Esophagus (tissue), 2 donors: Measurements from ENCODE around the gene SORCS2. TPM values are rescaled to one million over a fixed set of nuclear protein-coding genes. Genes with fewer than 3 reads are reported as not detected.
"Not testable (repeated sequence)": the region's sequence is repeated elsewhere in the genome, so short reads cannot be mapped to it uniquely, and the experiment has no call there.

Experiments
- H3K27ac ChIP-seq, 2 donors: one replicate each; pipeline ENCODE4 v1.5.1; 2013; ENCODE audit warnings: low read depth in 2 of 2, mild to moderate bottlenecking in 2 of 2, inconsistent platforms in 1 of 2, low read length in 1 of 2, moderate library complexity in 1 of 2
- H3K27me3 ChIP-seq, 2 donors: one replicate each; pipeline ENCODE4 v1.6.1; 2013; ENCODE audit warnings: low read length in 2 of 2, control low read depth in 1 of 2, mild to moderate bottlenecking in 1 of 2; ENCODE audit not compliant: insufficient read depth in 2 of 2, control insufficient read depth in 1 of 2
- H3K36me3 ChIP-seq, 2 donors: one replicate each; pipeline ENCODE4 v1.6.1; 2013; ENCODE audit warnings: low read length in 1 of 2; ENCODE audit not compliant: control insufficient read depth in 2 of 2, insufficient read depth in 2 of 2
- H3K4me1 ChIP-seq, 2 donors: one replicate each; pipeline ENCODE4 v1.6.1; 2013; ENCODE audit warnings: low read length in 1 of 2; ENCODE audit not compliant: control insufficient read depth in 2 of 2, insufficient read depth in 2 of 2
- H3K4me3 ChIP-seq, 2 donors: one replicate each; pipeline ENCODE4 v1.5.1; 2013; ENCODE audit warnings: low read length in 2 of 2, mild to moderate bottlenecking in 2 of 2, low read depth in 1 of 2, moderate library complexity in 1 of 2
- H3K9me3 ChIP-seq, 2 donors: one replicate each; pipeline ENCODE4 v1.6.1; 2013; ENCODE audit warnings: mild to moderate bottlenecking in 2 of 2, low read depth in 1 of 2, low read length in 1 of 2, moderate library complexity in 1 of 2; ENCODE audit not compliant: control insufficient read depth in 2 of 2, insufficient read depth in 1 of 2
- WGBS, 2 donors: extraction: QIAGEN DNeasy Blood & Tissue Kit; methylation state at CpG; one replicate each; pipeline ENCODE4 v1.1.7; 2013; 5-methylcytosine and 5-hydroxymethylcytosine counted together
- polyA plus RNA-seq, 2 donors: library from polyadenylated mRNA; stranded (reverse); fragments of 200-250 nt; gene quantifications; one replicate each; pipeline ENCODE4 v1.2.3, GENCODE V29; 2013
- donor health status: healthy with polysubstance abuse.
- donor health status: Bipolar disorder and iron deficiency.

SORCS2 gene
- polyA plus RNA-seq, 2 donors = 1.1 to 1.2 TPM

DNA sequence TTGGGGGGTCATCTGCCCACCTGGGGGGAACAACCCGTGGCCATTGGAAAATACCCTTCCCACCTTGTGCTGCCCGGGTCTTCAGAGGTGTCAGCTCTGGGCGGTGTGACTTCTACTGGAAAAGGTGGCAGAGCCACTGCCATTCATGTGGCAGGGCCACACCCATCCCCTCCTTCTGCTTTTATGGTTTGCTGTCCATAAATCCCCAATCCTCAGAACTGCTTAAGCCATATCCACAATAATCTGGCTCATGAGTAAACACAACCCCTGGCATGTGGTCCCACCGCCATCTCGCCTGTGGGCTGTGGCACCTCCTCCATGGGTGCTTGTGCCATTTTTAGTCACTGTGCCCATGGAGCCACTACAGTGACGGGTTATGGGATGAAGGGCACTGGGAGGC is 20.6 kb downstream of the SORCS2 start:
- H3K4me1 ChIP-seq = peaks cover 13 to 22% of the 10 kb centered on the region in 2 donors
- H3K36me3 ChIP-seq = no peaks in the 10 kb centered on the region
- no peaks in the 10 kb centered on the region for H3K27me3 ChIP-seq
- WGBS, 2 donors = 64 to 85% methylated on average over 6 of the region's 6 CpGs
- H3K27ac ChIP-seq = peak overlapping the region in 1 of 2 donors; percentile 76
- H3K9me3 ChIP-seq = peaks cover 0 to 4% of the 10 kb centered on the region in 2 donors
- no peak overlapping the region for H3K4me3 ChIP-seq

DNA sequence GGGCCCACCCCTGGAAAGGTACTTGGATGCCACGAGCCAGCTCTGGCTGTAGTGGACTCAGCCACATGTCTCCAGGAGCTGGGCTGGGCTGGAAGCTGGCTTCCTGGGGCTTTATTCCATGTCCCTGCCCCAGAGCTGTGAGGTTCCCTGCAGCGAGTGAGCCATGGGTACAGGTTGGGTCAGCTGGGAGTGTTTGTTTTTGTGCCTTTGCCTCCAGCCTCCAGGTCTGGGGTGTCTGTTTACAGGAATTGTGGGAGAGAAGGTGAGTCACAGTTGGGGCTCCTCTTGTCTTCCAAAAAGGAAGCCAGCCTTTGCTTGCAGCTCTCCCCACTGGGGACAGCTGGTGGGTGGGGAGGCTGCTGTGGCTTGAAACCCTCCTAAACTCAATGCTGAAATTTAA is 21.5 kb downstream of the SORCS2 start:
- peaks cover 13 to 20% of the 10 kb centered on the region in 2 donors for H3K4me1 ChIP-seq
- H3K36me3 ChIP-seq = no peaks in the 10 kb centered on the region
- H3K9me3 ChIP-seq = peaks cover 0 to 4% of the 10 kb centered on the region in 2 donors
- H3K4me3 ChIP-seq = no peak overlapping the region
- no peaks in the 10 kb centered on the region for H3K27me3 ChIP-seq
- peak overlapping the region in 1 of 2 donors; percentile 69 for H3K27ac ChIP-seq
- 65 to 78% methylated on average over 2 of the region's 2 CpGs for WGBS, 2 donors

DNA sequence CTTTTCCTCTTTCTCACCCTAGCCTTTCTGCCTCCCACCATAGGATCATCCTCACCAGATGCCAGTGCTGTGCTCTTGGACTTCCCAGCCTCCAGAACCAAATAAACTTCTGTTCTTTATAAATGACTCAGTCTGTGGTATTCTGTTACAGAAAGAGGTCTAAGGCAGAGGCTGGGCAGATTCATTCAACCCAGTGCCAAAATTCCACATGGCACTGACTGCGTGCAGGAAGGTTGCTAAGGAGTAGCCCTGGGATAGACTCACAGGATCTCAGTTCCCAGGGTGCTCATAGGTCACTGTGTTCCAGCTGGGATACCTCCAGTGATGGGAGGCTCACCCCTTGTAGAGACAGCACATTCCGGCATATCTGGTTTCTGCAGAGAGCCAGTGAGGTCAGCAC is 22.0 kb downstream of the SORCS2 start:
- Histone ChIP-seq H3K4me1 (peaks cover 13 to 20% of the 10 kb centered on the region in 2 donors), H3K4me3 (no peak overlapping the region), H3K9me3 (peaks cover 0 to 4% of the 10 kb centered on the region in 2 donors), H3K36me3 (no peaks in the 10 kb centered on the region), H3K27ac (no peak overlapping the region), H3K27me3 (no peaks in the 10 kb centered on the region)
- WGBS, 2 donors = 50 to 87% methylated on average over 2 of the region's 2 CpGs

DNA sequence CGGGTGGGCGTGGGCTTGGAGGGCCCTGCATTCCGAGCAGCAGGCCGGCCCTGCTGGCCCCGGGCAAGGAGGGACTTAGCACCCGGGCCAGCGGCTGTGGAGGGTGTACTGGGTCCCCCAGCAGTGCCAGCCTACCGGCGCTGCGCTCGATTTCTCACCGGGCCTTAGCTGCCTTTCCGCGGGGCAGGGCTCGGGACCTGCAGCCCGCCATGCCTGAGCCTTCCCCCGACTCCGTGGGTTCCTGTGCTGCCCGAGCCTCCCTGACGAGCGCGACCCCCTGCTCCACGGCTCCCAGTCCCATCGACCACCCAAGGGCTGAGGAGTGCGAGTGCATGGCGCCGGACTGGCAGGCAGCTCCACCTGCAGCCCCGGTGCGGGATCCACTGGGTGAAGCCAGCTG is 22.8 kb downstream of the SORCS2 start:
- H3K9me3 ChIP-seq = not testable (repeated sequence)
- 79 to 94% methylated on average over 13 to 29 of the region's 29 CpGs for WGBS, 2 donors
- H3K4me1 ChIP-seq = peaks cover 13 to 20% of the 10 kb centered on the region in 2 donors

DNA sequence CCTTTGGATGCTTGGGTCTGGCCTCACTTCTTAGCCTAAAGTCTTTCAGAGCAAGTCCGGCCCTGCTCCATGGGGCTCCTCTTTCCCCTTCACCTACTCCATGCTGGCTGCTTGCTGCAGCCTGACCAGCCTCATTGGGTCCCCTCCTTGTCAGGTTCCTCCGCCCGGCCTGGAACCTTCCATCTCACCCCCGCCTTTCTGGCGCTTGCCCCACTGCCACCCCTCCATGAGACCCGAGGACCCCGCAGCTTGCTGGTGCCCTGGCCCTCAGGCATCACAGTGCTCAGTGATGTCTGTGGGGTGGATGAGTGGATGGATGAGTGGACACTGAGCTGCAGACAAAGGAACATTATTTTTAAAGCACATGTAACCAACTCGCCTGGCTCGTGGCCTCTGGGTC is 24.7 kb downstream of the SORCS2 start:
- no peak overlapping the region for H3K4me3 ChIP-seq
- peak overlapping the region in 1 of 2 donors; percentile 9 for H3K27ac ChIP-seq
- peaks cover 0 to 4% of the 10 kb centered on the region in 2 donors for H3K9me3 ChIP-seq
- H3K4me1 ChIP-seq = peaks cover 13 to 20% of the 10 kb centered on the region in 2 donors
- H3K27me3 ChIP-seq = no peaks in the 10 kb centered on the region
- no peaks in the 10 kb centered on the region for H3K36me3 ChIP-seq
- WGBS, 2 donors = 82 to 83% methylated on average over 9 of the region's 9 CpGs

More for the DNA sequence above, 22.8 kb downstream of the SORCS2 start:
- H3K36me3 ChIP-seq, H3K27me3 ChIP-seq, H3K27ac ChIP-seq, H3K4me3 ChIP-seq: not testable (repeated sequence)

DNA sequence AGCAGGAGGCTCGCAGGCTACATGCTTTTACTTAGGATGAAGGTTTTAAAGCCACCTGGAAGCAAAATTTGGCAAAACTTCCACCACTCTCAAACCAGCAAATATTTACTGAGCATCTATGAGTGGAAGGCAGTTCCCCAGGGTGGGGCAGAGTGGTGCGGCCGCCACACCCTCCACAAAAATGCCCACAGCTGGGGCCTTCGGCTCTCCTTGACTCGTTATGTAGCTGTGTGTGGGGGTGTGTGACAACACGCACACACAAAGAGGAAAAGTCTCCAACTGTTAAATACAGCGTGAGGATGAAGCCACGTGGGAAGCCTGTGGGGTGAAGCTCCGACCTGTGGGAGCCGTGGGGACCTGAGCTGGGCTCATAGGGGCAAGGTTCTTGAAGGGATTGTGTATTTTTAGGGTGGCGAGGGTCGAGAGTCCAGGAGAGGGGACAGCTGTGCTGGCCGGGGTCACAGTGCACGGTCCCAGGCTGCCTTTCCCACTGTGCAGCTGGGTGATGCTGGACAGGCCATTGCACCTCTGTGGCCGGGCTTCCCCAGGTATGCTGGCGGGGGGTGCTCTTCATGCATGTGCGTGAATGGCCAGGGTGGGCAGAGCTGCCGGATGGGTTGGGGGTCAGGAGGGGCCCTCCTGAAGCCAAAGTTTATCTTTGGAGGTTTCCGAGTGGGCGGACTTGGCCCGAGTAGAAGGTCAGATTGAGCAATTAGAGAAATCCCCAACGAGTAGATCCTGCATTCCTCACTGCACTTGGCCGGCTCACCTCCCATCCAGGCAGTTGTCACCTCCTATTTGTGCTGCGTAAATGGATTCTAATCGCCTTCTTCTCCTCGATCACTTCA is 25.4 kb downstream of the SORCS2 start:
- H3K27me3 ChIP-seq = no peaks in the 10 kb centered on the region
- no peak overlapping the region for H3K27ac ChIP-seq
- 51 to 53% methylated on average over 26 of the region's 26 CpGs for WGBS, 2 donors
- H3K4me3 ChIP-seq = no peak overlapping the region
- peaks cover 13 to 17% of the 10 kb centered on the region in 2 donors for H3K4me1 ChIP-seq
- H3K9me3 ChIP-seq = peaks cover 0 to 4% of the 10 kb centered on the region in 2 donors
- H3K36me3 ChIP-seq = no peaks in the 10 kb centered on the region

DNA sequence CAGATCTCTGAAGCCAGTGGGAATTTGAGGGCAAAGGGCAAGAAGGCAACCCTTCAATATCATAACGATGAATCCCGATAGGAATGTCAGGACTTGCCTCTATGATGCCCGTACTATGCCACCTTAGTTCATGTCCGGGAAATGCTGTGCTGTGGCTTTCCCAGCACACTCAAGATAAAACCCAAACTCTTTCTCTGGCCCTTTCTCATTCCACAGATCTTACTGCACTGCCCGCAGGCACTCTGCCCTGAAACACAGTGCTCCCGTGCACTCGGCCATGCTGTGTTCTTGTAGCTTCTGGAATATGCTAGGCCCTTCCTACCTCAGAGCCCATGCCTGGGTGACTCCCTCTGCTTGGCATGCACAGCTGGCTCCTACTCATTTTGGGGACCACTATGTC is 26.3 kb downstream of the SORCS2 start:
- Histone ChIP-seq H3K9me3 (peaks cover 0 to 4% of the 10 kb centered on the region in 2 donors), H3K4me1 (peaks cover 7 to 9% of the 10 kb centered on the region in 2 donors), H3K27me3 (no peaks in the 10 kb centered on the region), H3K27ac (no peak overlapping the region), H3K4me3 (no peak overlapping the region), H3K36me3 (no peaks in the 10 kb centered on the region)
- 68 to 94% methylated on average over 7 of the region's 7 CpGs for WGBS, 2 donors

DNA sequence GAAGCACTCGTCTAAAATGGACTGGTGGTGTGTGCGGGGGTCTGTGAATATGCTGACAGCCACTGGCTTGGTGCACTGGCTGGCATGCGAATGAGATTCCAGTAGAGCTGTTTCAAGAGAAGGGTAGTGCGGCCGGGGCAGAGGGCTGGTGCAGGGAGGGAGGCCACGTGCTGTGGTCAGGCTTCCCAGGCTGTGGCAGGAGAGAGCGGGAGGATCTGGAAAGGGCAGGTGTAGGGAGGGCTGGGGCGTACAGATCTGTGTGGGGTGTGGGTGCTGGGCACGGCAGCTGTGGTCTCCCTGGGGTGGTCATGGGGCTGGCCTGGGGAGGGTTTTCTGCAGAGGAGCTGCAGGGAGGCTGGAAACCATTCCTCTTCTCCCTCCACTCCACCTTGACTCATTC is 30.2 kb downstream of the SORCS2 start:
- H3K36me3 ChIP-seq = no peaks in the 10 kb centered on the region
- peaks cover 2 to 4% of the 10 kb centered on the region in 2 donors for H3K4me1 ChIP-seq
- no peak overlapping the region for H3K27ac ChIP-seq
- H3K9me3 ChIP-seq = no peaks in the 10 kb centered on the region
- no peaks in the 10 kb centered on the region for H3K27me3 ChIP-seq
- WGBS, 2 donors = 93 to 95% methylated on average over 8 to 9 of the region's 9 CpGs
- no peak overlapping the region for H3K4me3 ChIP-seq

DNA sequence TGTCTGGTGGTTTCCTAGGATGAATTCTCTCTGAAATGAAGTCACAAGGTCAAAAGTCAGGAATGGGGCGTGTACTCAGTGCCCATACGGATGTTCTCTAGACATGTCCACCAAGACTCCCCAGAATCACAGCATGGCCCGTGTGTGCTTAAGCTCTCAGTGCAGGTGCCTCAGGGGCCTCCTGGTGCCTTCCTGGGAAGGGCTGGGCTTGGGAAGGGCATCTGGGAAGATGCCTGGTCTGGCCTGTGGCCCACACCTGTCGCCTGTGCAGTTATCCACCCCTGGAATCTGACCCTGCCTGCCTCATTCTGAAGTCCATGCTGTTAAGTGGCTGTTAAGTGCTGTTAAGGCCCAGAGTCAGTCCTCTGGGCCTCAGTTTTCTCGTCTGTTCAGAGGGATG is 31.2 kb downstream of the SORCS2 start:
- no peaks in the 10 kb centered on the region for H3K36me3 ChIP-seq
- peaks cover 0 to 2% of the 10 kb centered on the region in 2 donors for H3K4me1 ChIP-seq
- 44 to 57% methylated on average over 5 of the region's 5 CpGs for WGBS, 2 donors
- H3K27ac ChIP-seq = no peak overlapping the region
- H3K4me3 ChIP-seq = no peak overlapping the region
- H3K27me3 ChIP-seq = no peaks in the 10 kb centered on the region
- no peaks in the 10 kb centered on the region for H3K9me3 ChIP-seq

DNA sequence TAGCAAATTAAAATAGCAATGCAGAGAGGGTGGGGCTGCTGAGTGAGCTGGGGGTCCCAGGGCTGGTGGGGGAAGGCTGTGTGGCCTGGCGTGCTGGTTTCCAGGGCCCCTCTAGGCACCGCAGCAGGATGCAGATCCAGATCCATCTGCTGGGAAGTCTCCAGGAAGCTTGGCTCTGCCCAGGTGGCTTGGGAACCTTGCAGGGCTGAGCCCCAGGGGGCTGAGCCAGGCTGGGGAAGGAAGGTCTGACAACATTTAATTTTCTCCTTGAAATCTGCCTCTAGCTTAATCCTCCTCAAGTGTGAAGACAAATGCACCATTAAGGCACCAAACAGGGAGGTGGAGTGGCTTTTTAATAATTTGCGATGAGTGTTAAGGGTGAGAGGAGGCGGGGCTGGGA is 31.7 kb downstream of the SORCS2 start:
- H3K9me3 ChIP-seq = no peaks in the 10 kb centered on the region
- no peaks in the 10 kb centered on the region for H3K27me3 ChIP-seq
- peaks cover 0 to 2% of the 10 kb centered on the region in 2 donors for H3K4me1 ChIP-seq
- H3K4me3 ChIP-seq = no peak overlapping the region
- H3K36me3 ChIP-seq = no peaks in the 10 kb centered on the region
- no peak overlapping the region for H3K27ac ChIP-seq
- 80 to 87% methylated on average over 4 of the region's 4 CpGs for WGBS, 2 donors
